ENCODE results near the gene ACADS.

The ACADS gene

DNA sequence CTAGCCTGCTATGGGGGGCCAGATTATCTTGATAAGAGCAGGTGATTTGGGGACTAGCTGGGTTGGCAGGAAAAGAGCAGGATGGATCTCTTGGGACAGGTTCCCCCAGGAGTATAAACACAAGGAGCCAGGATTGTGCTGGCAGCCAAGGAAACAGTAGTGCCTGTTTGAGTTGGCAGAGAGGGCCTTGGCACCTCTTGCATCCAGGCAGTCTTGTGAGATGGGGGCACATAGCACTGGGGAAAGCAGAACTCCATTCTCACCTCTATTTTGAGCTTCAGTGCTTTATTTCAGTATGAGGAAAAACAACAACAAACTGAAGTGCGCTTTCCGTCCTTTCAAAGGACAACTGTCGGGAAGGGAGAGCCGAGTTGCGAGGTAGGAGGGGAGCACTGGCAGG is 24.7 kb upstream of the ACADS start:
- TF ChIP-seq, protein P1, sequence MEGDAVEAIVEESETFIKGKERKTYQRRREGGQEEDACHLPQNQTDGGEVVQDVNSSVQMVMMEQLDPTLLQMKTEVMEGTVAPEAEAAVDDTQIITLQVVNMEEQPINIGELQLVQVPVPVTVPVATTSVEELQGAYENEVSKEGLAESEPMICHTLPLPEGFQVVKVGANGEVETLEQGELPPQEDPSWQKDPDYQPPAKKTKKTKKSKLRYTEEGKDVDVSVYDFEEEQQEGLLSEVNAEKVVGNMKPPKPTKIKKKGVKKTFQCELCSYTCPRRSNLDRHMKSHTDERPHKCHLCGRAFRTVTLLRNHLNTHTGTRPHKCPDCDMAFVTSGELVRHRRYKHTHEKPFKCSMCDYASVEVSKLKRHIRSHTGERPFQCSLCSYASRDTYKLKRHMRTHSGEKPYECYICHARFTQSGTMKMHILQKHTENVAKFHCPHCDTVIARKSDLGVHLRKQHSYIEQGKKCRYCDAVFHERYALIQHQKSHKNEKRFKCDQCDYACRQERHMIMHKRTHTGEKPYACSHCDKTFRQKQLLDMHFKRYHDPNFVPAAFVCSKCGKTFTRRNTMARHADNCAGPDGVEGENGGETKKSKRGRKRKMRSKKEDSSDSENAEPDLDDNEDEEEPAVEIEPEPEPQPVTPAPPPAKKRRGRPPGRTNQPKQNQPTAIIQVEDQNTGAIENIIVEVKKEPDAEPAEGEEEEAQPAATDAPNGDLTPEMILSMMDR (IDR thresholded peaks at IDR 0.05; ENCODE audit: insufficient read depth, missing control alignments), result no peak
- DNase-seq (ENCODE audit: insufficient read length, low spot score) (no peak), FAIRE-seq (no peak)

DNA sequence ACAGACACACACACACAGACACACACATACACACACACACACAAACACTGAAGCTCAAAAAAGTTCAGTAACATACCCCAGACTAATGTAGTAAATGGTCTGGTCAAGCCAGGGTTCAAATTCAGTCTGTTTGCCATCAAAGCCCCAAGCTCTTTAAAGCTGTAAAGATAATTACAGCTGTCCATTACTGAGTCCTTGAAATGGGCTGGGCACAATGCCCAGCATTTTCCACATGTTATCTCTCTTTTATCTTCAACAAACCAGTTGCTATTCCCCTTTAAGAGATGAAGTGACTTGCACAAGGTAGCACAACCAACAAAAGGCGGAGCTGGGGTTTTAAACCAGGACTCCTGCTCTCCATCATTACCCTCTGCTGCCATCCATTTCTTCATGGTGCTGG is 23.0 kb upstream of the ACADS start:
- FAIRE-seq (no peak), DNase-seq (ENCODE audit: insufficient read length, low spot score) (no peak)

DNA sequence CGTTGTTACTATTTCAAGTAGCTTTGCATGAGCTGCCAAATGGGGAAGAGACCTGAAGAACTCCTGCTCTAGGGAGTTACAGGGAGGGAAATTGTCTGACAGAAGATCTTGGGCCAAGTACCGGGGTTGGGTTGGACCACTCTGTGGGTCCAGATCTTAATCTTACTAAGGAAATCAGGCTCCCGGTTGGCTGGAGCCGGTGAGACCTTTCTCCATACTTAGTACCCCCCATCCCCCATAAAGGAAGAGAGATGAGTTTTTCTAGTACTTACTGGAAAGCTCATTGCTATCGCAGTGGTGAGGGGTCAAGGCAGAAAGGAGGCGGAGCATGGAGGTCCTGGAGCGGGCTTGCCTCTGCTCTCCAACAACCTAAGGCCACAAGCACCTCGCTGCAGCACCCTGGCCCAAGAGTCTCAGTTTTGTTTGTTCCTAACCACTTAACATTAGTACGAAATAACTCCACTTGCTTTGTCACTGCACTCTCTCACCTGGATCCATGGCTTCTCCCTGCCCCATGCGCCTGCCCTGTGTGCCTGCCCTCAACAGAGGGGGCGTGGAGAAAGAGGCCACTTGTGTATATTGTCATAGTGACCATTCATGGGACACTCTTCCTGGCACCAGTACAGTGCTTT is 22.2 kb upstream of the ACADS start:
- TF ChIP-seq, protein P1 (IDR thresholded peaks at IDR 0.05; ENCODE audit: insufficient read depth, missing control alignments), result no peak
- DNase-seq (ENCODE audit: insufficient read length, low spot score) (no peak), FAIRE-seq (no peak)

More for the DNA sequence above, 23.0 kb upstream of the ACADS start:
- TF ChIP-seq, protein P1 (IDR thresholded peaks at IDR 0.05; ENCODE audit: insufficient read depth, missing control alignments), result no peak

DNA sequence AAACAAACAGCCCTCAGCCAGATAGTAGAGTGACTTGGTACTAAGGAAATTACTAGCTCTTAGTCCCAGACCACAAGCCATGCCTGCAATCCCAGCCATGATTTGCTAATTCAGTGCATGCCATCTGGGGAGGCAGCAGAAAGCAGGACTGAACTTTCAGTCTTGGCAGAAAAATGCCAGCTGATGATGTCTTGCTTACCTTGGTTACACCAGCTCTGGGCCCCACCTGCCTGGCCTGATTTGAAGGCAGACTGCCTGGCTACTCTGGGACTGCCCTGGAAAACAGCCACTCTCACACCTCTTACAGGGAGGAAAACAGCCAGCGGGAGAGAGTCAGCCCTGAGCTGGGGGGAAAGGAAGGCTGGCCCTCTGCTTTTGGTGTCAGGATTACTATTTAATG is 20.0 kb upstream of the ACADS start:
- no peak for DNase-seq (ENCODE audit: insufficient read length, low spot score)
- TF ChIP-seq, protein P1 (IDR thresholded peaks at IDR 0.05; ENCODE audit: insufficient read depth, missing control alignments), result no peak
- no peak for FAIRE-seq

GRCh38 chr12:120706029-120706428 is 19.6 kb upstream of the ACADS start:
- DNase-seq (ENCODE audit: insufficient read length, low spot score), result no peak
- FAIRE-seq, result no peak
- TF ChIP-seq, protein P1 (IDR thresholded peaks at IDR 0.05; ENCODE audit: insufficient read depth, missing control alignments), result no peak

- FAIRE-seq, result no peak
- no peak for DNase-seq (ENCODE audit: insufficient read length, low spot score)
- TF ChIP-seq, protein P1 (IDR thresholded peaks at IDR 0.05; ENCODE audit: insufficient read depth, missing control alignments), result no peak
Measured at GRCh38 chr12:120708651-120709050, 17.0 kb upstream of the ACADS start.

DNA sequence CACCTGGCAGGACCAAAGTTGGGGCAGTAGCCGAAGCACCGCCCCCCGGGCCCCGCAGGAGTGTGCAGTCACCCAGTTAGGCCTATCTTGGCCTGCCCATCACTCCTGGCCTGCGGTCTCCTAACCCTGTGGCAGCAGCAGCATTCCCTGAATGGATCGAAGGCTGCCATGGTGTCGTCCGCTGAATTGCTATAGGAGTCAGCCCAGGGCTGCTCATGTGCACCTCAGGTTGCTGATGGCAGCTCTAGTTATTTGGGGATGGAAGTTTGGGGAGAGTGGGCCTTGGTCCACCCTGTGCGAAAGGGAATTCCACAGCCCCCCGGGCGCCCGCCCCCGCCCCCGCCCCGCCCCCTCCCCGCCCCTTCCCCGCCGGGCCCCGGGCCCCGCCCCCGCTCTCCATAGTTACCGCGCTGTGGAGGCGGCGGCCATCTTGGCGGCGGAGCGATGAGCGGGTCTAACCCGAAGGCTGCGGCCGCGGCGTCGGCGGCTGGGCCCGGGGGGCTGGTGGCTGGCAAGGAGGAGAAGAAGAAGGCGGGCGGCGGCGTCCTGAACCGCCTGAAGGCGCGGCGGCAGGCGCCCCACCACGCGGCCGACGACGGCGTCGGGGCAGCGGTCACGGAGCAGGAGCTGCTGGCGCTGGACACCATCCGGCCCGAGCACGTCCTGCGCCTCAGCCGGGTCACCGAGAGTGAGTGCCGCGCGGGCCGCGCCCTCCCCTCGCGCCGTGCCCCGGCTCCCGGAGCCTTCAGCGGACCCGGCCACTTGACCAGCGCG is 15.4 kb upstream of the ACADS start, which contains the start of gene UNC119B:
Gene UNC119B, plus strand, starts transcription at position 428 of the 774 bp plus-strand sequence. Its CDS starts 17 bp downstream, at position 445.
- DNase-seq (ENCODE audit: insufficient read length, low spot score), result peak; percentile 79
- no peak for FAIRE-seq
- TF ChIP-seq, protein P1 (IDR thresholded peaks at IDR 0.05; ENCODE audit: insufficient read depth, missing control alignments), result no peak

Data from D721Med (cell line).